GM21723 (cell line): ENCODE measurements around the gene MACROH2A2.
"Not testable (repeated sequence)": the region's sequence is repeated elsewhere in the genome, so short reads cannot be mapped to it uniquely, and the experiment has no call there.

ENCODE experiments used
- ATAC-seq: cut with Tn5 transposase; IDR thresholded peaks from one replicate; pipeline ENCODE4 v1.9.1; 2021; ENCODE audit warnings: mild to moderate bottlenecking, moderate library complexity; ENCODE audit not compliant: unreplicated experiment

MACROH2A2 gene

DNA sequence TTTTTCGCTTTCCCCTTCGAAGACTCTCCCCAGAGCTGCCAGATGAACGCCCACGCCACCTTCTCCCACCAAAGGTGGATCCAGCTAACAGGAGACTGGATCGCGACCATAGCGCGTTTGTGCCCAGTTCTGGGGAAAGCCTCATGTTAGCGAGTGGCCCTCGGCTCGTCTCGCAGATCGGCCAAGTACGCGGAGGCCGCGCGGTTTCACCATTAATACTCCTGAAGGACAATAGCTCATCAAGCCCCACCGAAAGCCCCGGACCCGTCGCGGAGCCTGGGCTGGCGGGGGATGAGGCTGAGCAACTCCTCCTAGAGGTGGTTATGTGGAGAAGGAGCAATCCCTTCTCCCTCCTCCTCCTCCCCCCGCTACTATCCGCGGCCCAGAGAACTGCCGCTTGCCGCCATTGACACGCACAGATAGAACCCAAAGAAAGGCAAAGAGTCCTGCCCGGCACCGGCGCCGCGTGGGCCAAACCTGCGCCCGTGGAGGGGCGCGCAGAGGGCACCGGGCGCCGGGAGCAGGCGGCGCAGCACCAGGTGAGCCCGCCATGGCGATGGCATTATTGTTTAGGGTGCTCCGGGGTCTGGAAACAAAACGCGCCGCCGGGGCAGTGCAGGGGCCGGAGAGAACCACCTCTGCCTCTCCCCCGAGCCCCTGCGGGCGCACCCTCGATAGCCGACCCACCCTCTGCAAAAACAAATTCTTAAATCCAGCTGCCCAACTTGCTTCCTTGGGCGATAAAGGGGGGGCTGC lies at the start of gene MACROH2A2:
Gene MACROH2A2 (plus strand): TSS at position 385 of the 756 bp plus-strand sequence. CDS start 22,813 bp downstream, outside the sequence.
- ATAC-seq, result no peak

DNA sequence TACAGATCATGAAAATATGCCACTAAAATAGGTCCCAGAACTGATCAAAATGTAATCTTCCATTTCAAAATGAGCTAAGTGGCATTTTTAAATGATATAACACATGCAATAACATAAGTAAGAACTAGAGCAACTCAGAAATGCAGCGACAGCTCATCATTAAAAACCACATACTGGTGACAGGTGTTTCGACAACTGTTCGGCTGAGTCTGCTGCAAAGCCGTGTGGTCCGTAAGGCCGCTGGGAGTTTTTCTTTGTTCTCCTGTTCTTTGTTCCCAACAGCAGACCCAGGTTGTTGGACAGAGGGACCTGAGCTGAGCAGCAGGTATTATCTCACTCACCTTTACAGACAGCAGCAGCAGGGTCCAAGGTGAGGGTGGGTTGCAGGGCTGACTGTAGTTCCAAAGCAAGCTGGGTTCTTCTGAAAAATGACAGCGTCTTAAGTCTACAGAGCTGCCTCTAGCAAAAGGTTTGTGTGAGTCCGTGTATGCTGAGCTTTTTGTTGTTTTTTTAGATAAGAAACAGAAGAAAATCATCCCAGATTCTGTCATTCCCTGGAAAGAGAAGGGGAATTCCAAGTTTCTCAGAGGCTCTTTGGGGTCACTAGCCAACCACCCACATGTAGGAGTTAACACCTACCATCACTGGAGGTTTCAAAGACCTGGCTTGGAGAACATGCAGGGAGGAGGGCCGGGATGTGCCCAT lies 45.4 kb upstream of the MACROH2A2 start:
- no peak for ATAC-seq

DNA sequence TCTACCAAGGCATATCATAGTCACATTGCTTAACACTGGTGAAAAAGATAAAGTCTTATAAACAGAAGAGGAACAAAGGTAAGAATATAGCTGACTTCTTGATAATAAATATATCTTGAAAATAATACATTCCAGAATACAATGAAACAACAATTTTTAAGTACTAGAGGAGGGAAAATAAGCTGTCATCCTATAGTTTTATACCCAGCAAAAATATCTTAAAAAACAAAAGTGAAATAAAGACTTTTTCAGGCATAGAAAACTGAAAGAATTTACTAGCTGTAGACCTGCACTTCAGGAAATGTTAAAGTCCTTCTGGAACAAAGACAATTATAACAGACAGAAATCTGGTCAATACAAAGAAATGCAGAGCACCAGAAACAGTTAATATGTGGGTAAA lies 21.4 kb upstream of the MACROH2A2 start:
- ATAC-seq, result no peak

DNA sequence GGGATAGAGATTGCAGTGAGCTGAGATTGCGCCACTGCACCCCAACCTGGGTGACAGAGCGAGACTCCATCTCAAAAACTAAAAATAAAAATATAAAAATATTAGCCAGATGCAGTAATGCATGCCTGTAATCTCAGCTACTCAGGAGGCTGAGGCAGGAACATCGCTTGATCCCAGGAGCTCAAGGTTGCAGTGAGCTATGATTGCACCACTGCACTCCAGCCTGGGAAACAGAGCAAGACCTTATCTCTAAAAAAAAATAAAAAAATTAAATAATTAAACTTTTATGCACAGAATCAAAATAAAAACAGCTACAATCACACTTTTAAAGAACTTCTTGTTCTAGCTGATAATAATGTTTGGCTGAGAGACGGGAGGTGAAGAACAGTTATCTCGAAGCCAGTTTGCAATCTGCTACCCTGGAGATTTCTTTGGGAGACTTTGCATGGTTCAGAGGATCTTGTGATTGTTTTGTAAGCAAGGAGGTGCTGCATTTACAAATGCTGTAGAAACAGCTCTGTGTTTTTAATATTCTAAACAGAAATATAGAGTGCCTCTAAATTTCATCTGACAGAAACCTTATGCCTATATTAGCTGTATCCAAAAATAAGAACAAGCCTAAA lies 19.9 kb upstream of the MACROH2A2 start:
- ATAC-seq, result no peak

DNA sequence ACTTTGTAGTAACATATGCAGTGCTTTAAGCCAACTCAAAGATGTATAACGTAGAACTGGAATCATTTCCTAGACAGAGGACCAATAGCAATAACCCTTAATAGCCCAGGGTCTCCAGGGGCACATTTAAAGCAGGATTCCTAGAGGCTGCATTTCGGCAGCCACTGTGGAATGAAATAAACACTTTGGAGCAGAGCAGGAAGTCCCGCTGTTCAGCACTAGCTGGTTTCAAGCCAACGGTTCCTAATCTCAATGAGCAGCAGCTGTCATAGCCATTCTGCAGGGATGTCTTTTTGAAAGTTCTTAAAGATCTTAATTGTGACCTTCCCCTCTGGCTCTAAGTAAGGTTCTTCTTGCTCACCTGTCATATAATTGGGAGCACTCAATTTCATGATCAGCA lies 18.4 kb upstream of the MACROH2A2 start:
- ATAC-seq, result no peak

DNA sequence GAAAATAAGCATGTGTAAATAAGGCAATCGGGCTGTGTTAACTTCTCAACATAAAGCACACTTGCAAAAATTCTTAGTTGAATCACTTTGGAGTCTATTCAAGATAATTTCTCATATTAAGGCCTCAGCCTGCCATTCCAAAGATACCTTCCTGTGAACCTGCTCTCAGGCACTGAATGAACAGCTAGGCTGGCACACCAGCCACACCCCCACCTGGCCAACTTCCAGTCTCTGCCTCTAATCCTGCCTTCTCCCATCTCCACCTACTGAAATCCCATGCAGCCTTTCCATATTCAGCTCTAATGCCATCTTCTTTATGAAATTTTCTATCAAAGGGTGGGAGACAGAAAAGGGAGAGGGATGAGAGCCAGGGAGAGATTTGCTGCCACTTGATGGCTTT lies 17.1 kb upstream of the MACROH2A2 start:
- ATAC-seq, result no peak

DNA sequence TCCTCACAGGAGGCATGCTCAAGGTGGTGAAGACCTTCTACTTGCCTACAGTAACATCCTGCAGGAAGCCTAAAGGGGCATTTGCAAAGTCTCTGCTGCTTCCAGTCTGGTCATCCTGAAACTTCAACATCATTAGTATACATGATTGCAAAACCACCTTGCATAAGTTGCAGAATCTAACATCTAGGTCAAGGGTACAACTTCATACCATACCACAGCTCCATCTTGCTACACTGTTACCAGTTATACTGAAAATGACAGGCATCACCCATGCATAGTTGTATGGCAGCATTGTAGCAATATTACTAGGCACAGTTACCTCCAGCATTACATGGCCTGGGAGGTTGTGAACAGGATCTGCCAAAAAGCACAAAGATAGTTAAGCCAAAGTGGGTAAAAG lies 13.7 kb upstream of the MACROH2A2 start:
- no peak for ATAC-seq

DNA sequence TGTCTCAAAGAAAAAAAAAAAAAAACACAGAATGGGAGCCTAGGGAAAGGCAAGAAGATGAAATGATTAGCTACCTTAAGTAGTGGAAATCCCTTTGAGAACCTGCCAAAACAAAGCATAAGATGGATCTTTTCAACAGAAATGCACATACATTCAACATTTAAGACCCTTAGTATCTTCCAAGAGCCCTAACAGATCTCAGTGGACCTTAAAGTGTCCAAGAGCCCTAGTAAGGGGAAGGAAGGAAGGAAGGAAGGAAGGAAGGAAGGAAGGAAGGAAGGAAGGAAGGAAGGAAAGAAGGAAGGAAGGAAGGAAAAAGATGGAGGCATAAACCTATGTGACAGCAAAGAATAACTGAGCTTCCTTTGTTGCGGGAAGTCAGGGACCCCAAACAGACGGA lies 11.6 kb upstream of the MACROH2A2 start:
- no peak for ATAC-seq

DNA sequence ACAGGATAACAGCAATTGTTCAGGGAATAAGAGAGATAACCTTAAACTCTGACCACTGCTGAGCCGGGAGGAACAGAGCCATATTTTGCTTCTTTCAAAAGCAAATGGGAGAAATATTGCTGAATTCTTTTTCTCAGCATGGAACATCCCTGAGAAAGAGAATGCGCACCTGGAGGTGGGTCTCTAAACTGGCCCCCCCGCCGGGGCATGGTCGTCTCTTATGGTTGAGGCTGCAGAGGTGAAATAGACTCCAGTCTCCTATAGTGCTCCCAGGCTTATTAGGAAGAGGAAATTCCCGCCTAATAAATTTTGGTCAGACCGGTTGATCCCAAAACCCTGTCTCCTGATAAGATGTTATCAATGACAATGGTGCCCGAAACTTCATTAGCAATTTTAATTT lies 10.9 kb upstream of the MACROH2A2 start:
- not testable (repeated sequence) for ATAC-seq

DNA sequence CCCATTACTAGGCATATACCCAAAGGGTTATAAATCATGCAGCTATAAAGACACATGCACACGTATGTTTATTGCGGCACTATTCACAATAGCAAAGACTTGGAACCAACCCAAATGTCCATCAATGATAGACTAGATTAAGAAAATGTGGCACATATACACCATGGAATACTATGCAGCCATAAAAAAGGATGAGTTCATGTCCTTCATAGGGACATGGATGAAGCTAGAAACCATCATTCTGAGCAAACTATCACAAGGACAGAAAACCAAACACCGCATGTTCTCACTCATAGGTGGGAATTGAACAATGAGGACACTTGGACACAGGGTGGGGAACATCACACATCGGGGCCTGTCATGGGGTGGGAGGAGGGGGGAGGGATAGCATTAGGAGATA lies 5.6 kb upstream of the MACROH2A2 start:
- not testable (repeated sequence) for ATAC-seq

DNA sequence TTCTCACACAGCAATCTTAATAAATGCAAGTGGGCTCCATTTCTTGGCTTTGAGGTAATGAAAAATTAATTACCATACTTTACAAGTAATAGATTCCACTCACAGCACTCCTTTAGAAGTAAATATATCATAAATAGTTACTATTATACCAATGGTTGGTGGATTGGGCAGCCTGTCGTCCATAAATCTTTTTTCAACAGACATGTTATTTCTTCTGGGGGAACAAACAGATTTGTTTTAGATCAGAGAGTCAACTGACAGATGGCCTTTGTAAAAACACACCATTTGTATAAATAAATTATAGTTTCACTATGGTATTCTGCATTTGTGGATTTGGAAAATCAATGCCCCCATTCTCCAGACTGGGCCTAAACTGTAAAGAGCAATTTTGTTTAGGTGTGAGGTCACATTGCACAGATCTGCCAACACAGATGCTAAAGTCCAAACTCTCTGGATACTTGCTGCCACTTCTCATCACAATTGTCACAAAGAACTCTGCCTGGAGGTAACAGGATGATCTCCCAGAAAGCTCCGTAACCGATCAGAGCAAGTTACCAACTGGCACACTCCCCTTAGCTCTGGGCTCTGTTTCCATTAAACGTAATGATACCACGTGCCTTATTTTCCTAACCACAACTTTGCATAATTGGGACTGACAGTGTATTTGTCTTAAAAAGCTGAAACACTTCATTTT lies 4.5 kb upstream of the MACROH2A2 start:
- no peak for ATAC-seq

DNA sequence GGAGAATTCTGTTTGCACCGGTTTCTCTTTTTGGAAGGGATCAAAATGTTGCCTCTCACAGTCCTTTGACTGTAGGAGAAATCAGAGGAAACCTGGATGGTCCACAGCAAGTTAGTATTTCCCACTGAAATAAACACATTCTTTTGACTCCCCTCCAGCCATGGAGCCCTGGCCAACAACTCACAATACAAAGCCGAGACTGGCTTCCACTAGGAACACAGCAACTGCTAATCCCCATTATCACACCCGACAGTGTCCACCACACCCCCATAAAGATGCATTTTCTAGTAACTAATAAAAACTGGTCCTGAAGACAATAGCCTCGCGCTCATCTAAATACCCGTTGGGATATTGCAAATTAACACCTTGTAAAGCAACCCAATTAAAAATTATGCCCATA lies 798 bp upstream of the MACROH2A2 start:
- ATAC-seq, result no peak

DNA sequence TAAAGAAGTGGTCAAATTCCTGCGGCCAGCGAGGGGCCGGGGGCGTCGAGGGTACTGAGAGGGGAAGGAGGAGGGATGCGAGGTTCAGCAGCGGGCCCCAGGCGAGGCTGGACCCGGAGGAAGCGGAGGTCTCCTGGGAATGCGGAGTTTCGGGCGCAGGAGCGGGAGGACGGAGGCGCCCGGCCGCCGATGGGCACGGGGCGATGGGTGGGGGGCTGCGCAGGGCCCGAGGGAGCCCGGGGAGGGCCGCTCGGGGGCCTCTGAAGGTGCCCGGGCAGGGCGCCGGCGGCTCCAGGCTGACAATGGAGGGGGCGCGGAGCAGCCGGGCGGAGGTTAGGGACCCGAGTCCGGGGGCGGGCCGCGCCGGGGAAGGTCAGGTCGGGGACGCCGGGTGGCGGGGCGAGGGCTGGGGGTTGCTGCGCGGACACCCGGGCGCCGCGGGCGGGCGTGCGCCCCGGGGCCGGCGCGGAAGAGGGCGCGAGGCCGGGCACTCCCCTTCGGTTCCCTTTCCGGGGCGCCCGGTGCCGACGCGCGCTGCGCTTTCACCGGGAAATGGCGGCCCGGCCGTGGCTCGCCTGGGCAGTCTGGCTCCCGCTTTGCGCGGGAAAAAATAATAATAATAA lies 683 bp downstream of the MACROH2A2 start:
- no peak for ATAC-seq

DNA sequence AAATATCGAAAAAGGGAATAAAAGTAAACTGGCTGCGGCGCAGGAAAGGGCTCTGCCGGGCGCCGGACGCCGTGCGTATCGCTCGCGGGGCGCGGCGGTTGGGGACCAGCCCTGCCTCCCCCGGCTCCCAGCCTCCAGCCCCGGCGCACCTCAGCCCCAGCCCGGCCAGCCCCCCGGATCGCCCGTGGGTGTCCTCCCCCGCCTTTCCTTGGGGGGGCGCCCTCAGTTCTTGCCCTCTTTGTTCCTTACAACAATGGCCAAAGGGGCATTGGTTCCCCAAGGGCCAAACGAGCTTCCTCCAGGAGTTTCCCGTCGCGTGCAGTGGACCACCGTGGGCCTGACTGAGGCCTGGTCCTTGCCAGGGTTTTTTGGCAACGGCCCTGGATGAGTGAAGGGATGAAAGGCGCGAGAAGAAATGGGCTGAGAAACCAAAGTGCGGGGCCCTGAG lies 1.2 kb downstream of the MACROH2A2 start:
- ATAC-seq, result no peak

DNA sequence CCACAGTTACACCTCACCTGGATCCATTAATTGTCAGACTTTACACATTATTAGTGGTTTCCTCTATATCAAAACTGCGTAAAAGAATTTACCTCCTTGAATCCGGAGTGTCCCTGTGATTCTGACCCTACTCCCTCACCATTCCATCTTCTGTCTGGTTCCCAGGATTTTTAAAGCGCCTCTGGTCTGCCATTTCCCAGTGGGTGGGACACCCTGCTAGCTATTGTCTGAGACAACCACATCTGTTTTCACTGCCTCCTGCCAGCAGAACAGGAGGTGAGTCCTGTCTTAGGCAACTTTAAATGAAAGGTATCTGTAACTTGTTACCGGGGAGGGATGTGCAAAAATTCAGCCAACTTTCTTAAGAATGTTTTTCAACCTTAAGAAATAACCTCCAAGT lies 2.3 kb downstream of the MACROH2A2 start:
- ATAC-seq, result no peak

DNA sequence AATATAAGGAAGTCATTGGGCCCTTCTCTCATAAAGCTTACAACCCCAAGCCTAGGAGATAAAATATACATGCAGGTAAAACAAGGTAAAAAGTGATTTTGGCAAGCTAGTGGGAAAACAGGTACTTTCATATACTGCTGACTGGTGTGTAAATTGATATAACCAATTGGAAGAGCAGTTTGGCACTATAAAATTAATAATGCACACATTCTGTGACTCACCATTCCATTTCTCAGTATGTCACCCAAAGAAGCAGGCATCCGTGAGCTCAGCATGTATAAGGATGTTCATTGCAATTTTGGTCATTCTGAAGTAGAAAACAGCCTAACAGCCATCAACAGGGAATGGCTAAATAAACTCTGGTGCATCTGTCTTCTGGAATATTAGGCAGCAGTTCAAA lies 2.9 kb downstream of the MACROH2A2 start:
- no peak for ATAC-seq

DNA sequence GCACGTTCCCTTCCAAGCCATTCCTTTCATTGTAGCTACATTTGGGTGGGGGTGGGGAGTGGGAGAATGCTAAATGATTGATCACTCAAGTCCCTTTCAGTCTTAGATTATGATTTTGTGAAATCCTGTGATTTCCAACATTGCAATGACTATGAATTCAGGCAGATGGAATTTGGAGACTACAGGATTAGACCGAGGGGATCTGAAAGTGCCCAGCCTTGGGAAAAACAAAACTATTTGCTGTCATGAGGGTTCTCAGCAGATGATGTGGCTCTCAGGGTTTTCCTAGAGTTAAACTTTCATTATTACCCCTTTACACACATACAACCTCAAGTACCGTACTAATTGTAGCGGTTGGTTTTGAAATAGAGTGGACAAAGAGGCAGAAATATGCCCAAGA lies 4.7 kb downstream of the MACROH2A2 start:
- ATAC-seq, result no peak

DNA sequence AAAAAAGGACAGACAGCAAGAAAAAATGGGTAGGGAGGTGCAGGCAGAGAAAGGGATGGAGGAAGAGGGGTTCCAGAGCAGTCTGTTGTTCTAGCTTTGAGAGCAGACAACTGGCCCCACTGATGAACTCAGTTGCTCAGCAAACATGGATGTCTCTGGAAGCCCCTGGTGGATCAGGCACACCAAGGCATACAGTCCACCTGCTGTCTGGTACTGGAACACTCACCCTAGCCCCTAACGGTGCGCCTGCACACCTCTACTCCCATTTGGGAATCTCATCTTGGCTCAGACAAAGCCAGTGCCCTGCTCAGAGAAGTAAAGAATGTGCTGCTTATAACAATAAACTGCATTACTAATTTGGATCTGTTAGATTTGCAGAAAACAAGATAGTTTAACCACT lies 7.7 kb downstream of the MACROH2A2 start:
- ATAC-seq, result no peak

DNA sequence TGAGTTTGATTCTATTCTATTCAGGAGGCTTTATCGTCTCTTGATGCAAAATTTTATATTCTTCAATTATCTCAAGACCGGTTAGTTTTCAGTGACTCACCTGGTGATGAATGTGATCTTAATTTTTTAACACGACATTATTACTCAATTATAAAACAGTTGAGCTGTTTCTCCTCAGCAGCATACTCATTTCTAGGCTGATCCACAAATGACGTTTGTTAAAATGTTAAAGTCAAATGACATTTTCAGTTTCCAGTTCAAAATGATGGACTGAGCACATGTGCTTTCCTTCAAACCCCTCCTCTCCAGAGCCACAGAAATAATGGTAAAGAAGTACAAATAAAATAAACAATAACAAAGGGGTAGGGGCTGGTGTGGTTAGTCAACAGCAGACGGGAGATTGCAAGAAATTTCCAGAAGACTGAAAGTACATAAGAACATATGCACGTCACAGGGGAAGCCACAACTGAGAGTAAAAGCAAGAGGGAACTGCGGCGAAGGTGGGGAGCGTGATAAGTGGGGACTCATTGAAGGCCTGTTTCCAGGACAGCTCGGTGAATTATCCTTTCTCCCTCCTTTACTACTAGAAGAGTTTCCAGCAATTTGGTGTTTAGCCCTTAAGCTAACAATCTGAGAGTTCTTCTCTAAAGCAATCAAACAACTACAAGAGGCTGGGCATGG lies 10.9 kb downstream of the MACROH2A2 start:
- no peak for ATAC-seq

DNA sequence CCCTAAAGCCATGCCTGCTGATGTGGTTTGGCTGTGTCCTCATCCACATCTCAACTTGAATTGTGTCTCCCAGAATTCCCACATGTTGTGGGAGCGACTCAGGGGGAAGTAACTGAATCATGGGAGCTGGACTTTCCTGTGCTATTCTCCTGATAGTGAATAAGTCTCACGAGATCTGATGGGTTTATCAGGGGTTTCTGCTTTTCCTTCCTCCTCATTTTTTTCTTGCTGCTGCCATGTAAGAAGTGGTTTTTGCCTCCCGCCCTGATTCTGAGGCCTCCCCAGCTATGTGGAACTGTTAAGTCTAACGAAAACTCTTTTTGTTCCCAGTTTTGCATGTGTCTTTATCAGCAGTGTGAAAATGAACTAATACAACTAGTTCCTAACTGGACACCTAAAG lies 11.8 kb downstream of the MACROH2A2 start:
- no peak for ATAC-seq
